ENCODE data around the gene MUC3A.

DNA sequence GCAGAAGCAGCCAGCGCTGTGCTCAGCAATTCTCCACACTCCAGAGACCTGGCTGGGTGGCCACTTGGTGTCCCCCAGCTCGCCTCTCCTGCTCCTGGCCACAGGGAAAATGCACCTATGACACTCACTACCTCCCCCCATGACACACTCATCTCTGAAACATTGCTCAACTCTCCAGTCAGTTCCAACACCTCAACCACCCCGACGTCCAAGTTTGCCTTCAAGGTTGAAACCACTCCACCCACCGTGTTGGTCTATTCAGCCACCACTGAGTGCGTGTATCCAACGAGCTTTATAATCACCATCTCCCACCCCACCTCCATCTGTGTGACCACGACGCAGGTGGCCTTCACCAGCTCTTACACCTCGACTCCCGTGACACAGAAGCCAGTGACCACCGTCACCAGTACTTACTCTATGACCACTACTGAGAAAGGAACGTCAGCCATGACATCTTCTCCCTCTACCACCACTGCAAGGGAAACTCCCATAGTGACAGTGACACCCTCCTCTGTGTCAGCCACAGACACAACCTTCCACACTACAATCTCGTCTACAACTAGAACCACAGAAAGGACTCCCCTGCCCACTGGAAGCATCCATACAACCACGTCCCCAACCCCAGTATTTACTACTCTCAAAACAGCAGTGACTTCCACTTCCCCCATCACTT, 2.7 kb downstream of the MUC3A start:
- TF ChIP-seq, protein P1, sequence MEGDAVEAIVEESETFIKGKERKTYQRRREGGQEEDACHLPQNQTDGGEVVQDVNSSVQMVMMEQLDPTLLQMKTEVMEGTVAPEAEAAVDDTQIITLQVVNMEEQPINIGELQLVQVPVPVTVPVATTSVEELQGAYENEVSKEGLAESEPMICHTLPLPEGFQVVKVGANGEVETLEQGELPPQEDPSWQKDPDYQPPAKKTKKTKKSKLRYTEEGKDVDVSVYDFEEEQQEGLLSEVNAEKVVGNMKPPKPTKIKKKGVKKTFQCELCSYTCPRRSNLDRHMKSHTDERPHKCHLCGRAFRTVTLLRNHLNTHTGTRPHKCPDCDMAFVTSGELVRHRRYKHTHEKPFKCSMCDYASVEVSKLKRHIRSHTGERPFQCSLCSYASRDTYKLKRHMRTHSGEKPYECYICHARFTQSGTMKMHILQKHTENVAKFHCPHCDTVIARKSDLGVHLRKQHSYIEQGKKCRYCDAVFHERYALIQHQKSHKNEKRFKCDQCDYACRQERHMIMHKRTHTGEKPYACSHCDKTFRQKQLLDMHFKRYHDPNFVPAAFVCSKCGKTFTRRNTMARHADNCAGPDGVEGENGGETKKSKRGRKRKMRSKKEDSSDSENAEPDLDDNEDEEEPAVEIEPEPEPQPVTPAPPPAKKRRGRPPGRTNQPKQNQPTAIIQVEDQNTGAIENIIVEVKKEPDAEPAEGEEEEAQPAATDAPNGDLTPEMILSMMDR (IDR thresholded peaks at IDR 0.05; ENCODE audit: low read depth, low read length, missing input control): no peak
- TF ChIP-seq, protein P2, sequence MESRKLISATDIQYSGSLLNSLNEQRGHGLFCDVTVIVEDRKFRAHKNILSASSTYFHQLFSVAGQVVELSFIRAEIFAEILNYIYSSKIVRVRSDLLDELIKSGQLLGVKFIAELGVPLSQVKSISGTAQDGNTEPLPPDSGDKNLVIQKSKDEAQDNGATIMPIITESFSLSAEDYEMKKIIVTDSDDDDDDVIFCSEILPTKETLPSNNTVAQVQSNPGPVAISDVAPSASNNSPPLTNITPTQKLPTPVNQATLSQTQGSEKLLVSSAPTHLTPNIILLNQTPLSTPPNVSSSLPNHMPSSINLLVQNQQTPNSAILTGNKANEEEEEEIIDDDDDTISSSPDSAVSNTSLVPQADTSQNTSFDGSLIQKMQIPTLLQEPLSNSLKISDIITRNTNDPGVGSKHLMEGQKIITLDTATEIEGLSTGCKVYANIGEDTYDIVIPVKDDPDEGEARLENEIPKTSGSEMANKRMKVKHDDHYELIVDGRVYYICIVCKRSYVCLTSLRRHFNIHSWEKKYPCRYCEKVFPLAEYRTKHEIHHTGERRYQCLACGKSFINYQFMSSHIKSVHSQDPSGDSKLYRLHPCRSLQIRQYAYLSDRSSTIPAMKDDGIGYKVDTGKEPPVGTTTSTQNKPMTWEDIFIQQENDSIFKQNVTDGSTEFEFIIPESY (IDR thresholded peaks at IDR 0.05): no peak
- TF ChIP-seq GABPA (IDR thresholded peaks at IDR 0.05 in 1 of 2, conservative IDR thresholded peaks at IDR 0.05 in 1 of 2): no peak
- no peak for TF ChIP-seq FOXA1 (IDR thresholded peaks at IDR 0.05)
- TF ChIP-seq, protein P3, sequence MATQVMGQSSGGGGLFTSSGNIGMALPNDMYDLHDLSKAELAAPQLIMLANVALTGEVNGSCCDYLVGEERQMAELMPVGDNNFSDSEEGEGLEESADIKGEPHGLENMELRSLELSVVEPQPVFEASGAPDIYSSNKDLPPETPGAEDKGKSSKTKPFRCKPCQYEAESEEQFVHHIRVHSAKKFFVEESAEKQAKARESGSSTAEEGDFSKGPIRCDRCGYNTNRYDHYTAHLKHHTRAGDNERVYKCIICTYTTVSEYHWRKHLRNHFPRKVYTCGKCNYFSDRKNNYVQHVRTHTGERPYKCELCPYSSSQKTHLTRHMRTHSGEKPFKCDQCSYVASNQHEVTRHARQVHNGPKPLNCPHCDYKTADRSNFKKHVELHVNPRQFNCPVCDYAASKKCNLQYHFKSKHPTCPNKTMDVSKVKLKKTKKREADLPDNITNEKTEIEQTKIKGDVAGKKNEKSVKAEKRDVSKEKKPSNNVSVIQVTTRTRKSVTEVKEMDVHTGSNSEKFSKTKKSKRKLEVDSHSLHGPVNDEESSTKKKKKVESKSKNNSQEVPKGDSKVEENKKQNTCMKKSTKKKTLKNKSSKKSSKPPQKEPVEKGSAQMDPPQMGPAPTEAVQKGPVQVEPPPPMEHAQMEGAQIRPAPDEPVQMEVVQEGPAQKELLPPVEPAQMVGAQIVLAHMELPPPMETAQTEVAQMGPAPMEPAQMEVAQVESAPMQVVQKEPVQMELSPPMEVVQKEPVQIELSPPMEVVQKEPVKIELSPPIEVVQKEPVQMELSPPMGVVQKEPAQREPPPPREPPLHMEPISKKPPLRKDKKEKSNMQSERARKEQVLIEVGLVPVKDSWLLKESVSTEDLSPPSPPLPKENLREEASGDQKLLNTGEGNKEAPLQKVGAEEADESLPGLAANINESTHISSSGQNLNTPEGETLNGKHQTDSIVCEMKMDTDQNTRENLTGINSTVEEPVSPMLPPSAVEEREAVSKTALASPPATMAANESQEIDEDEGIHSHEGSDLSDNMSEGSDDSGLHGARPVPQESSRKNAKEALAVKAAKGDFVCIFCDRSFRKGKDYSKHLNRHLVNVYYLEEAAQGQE (IDR thresholded peaks at IDR 0.05): no peak
- TF ChIP-seq RAD21 (IDR thresholded peaks at IDR 0.05): no peak
- no peak for TF ChIP-seq SP1 (IDR thresholded peaks at IDR 0.05)
- TF ChIP-seq, protein P4, sequence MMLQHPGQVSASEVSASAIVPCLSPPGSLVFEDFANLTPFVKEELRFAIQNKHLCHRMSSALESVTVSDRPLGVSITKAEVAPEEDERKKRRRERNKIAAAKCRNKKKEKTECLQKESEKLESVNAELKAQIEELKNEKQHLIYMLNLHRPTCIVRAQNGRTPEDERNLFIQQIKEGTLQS (IDR thresholded peaks at IDR 0.05): no peak
- TF ChIP-seq EGR1 (IDR thresholded peaks at IDR 0.05; ENCODE audit: low read depth in 2 of 2): no peak
